Smooth muscle cell (in vitro differentiated cells): ENCODE results near the gene GADD45G. TPM values are rescaled to one million over a fixed set of nuclear protein-coding genes. Genes with fewer than 3 reads are reported as not detected.

Source experiments
- DNase-seq: peaks from one replicate; lab custom pipeline; 2025; ENCODE audit not compliant: unreplicated experiment; lab: John Stamatoyannopoulos, UW
- H2AFZ ChIP-seq: fragments of 200-600 bp; sonication (generic); 2 replicates; pipeline ENCODE4 v1.6.0; 2016; ENCODE audit warnings: antibody characterized with exemption, low read depth, mild to moderate bottlenecking
- H3F3A ChIP-seq: fragments of 200-600 bp; sonication (generic); 2 replicates; pipeline ENCODE4 v1.6.0; 2017; ENCODE audit warnings: antibody characterized with exemption, low read depth
- H3K27ac ChIP-seq: fragments of 200-600 bp; sonication (generic); 2 replicates; pipeline ENCODE4 v1.5.1; 2016; ENCODE audit warnings: low read depth, mild to moderate bottlenecking
- H3K27me3 ChIP-seq: fragments of 200-600 bp; sonication (generic); 2 replicates; pipeline ENCODE4 v1.6.1; 2016; ENCODE audit warnings: low read depth, mild to moderate bottlenecking
- H3K36me3 ChIP-seq: fragments of 200-600 bp; sonication (generic); 2 replicates; pipeline ENCODE4 v1.5.1; 2016; ENCODE audit warnings: low read depth
- H3K4me1 ChIP-seq: fragments of 200-600 bp; sonication (generic); 2 replicates; pipeline ENCODE4 v1.5.1; 2016; ENCODE audit warnings: low read depth
- H3K4me2 ChIP-seq: fragments of 200-600 bp; sonication (generic); 2 replicates; pipeline ENCODE4 v1.6.0; 2016; ENCODE audit warnings: mild to moderate bottlenecking
- H3K4me3 ChIP-seq: fragments of 200-600 bp; sonication (generic); 2 replicates; pipeline ENCODE4 v1.5.1; 2016; ENCODE audit warnings: mild to moderate bottlenecking
- H3K79me2 ChIP-seq: fragments of 200-600 bp; sonication (generic); 2 replicates; pipeline ENCODE4 v1.6.0; 2016; ENCODE audit warnings: low read depth, mild to moderate bottlenecking
- H3K9ac ChIP-seq: fragments of 200-600 bp; sonication (generic); 2 replicates; pipeline ENCODE4 v1.6.0; 2016; ENCODE audit warnings: low read depth
- H3K9me3 ChIP-seq: fragments of 200-600 bp; sonication (generic); replicated peaks from 2 replicates; pipeline ENCODE4 v1.5.1; 2016; ENCODE audit warnings: low read depth
- H4K20me1 ChIP-seq: fragments of 200-600 bp; sonication (generic); 2 replicates; pipeline ENCODE4 v1.6.0; 2016; ENCODE audit warnings: low read depth
- WGBS: methylation state at CpG from one replicate; pipeline ENCODE4 v1.1.7; 2016; ENCODE audit warnings: low lambda C conversion rate; 5-methylcytosine and 5-hydroxymethylcytosine counted together
- polyA plus RNA-seq: library from polyadenylated mRNA; unstranded; fragments of >200 nt; fragmentation: Nextera tagmentation; extraction: Ambion mirVana; gene quantifications from 2 replicates; pipeline ENCODE4 v1.2.1, GENCODE V29; 2016
- total RNA-seq: library from RNA; depleted of rRNA; stranded (reverse); fragments of >200 nt; gene quantifications from 2 replicates; pipeline ENCODE4 v1.2.3, GENCODE V29; 2014
- TF ChIP-seq, protein P1 (sequence below): fragments of 200-600 bp; sonication (generic); IDR thresholded peaks from 2 replicates; pipeline ENCODE4 v1.5.1; 2017; ENCODE audit warnings: borderline replicate concordance, mild to moderate bottlenecking, antibody characterized with exemption; ENCODE audit not compliant: insufficient read depth, poor library complexity, severe bottlenecking

The GADD45G gene
- total and polyA plus RNA-seq, 2 experiments from 2014 or later, result 6.9 to 10.7 TPM

- H4K20me1 ChIP-seq, result no peaks in the 10 kb centered on the region
- no peaks in the 10 kb centered on the region for H3F3A ChIP-seq
- no peaks in the 10 kb centered on the region for H3K27me3 ChIP-seq
- no peak overlapping the region for H2AFZ ChIP-seq
- no peak overlapping the region for H3K4me2 ChIP-seq
- DNase-seq, result no peak
- no peak overlapping the region for H3K9ac ChIP-seq
- no peaks in the 10 kb centered on the region for H3K9me3 ChIP-seq
- H3K4me1 ChIP-seq, result no peaks in the 10 kb centered on the region
- H3K79me2 ChIP-seq, result no peaks in the 10 kb centered on the region
- no peak overlapping the region for H3K4me3 ChIP-seq
- 92% methylated on average over 4 of the region's 4 CpGs for WGBS
- no peak overlapping the region for H3K27ac ChIP-seq
- TF ChIP-seq, protein P1, sequence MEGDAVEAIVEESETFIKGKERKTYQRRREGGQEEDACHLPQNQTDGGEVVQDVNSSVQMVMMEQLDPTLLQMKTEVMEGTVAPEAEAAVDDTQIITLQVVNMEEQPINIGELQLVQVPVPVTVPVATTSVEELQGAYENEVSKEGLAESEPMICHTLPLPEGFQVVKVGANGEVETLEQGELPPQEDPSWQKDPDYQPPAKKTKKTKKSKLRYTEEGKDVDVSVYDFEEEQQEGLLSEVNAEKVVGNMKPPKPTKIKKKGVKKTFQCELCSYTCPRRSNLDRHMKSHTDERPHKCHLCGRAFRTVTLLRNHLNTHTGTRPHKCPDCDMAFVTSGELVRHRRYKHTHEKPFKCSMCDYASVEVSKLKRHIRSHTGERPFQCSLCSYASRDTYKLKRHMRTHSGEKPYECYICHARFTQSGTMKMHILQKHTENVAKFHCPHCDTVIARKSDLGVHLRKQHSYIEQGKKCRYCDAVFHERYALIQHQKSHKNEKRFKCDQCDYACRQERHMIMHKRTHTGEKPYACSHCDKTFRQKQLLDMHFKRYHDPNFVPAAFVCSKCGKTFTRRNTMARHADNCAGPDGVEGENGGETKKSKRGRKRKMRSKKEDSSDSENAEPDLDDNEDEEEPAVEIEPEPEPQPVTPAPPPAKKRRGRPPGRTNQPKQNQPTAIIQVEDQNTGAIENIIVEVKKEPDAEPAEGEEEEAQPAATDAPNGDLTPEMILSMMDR, result no peak
- no peaks in the 10 kb centered on the region for H3K36me3 ChIP-seq
These were observed 16.9 kb downstream of the GADD45G start for GRCh38 chr9:89621676-89622075.

- no peak for DNase-seq
- no peaks in the 10 kb centered on the region for H3F3A ChIP-seq
- H3K36me3 ChIP-seq, result no peaks in the 10 kb centered on the region
- H3K27ac ChIP-seq, result no peak overlapping the region
- no peaks in the 10 kb centered on the region for H3K9me3 ChIP-seq
- no peak overlapping the region for H3K9ac ChIP-seq
- H4K20me1 ChIP-seq, result no peaks in the 10 kb centered on the region
- no peaks in the 10 kb centered on the region for H3K27me3 ChIP-seq
- no peaks in the 10 kb centered on the region for H3K79me2 ChIP-seq
- no peak overlapping the region for H3K4me2 ChIP-seq
- H3K4me3 ChIP-seq, result no peak overlapping the region
- 66% methylated on average over 20 of the region's 20 CpGs for WGBS
- H2AFZ ChIP-seq, result no peak overlapping the region
- TF ChIP-seq, protein P1, result no peak
- no peaks in the 10 kb centered on the region for H3K4me1 ChIP-seq
These were observed 18.4 kb downstream of the GADD45G start for GRCh38 chr9:89622933-89623861.

DNA sequence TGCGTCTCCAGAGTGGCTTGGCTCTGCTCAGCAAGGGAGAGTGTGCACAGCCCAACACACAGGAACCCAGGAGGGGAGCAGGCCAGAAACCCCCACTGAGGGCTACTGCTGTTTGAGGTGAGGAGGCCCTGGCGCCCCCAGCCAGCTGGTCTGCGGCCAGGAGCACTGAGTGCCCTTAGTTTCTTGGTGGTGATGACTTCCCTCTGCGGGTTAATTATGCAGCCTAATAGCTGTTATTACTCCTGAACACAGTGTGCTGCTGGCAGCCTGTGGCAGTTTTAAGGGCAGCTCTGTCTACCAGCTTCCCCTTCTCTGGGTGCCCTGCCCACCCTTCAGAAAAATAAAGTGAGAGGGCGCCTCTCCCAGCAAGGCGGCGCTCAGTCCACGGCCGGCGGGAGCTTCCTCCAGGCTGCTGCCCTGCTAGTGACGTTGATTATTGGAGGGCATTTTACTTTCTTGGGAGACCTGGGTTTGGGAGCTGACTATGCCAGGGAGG, 19.2 kb downstream of the GADD45G start:
- WGBS, result 94% methylated on average over 11 of the region's 11 CpGs
- no peak for DNase-seq
- Histone ChIP-seq H3K27me3 (no peaks in the 10 kb centered on the region), H3K4me1 (no peaks in the 10 kb centered on the region), H3K79me2 (no peaks in the 10 kb centered on the region), H3F3A (no peaks in the 10 kb centered on the region), H2AFZ (no peak overlapping the region), H3K9me3 (no peaks in the 10 kb centered on the region), H4K20me1 (no peaks in the 10 kb centered on the region), H3K36me3 (no peaks in the 10 kb centered on the region), H3K4me3 (no peak overlapping the region), H3K9ac (no peak overlapping the region), H3K27ac (no peak overlapping the region), H3K4me2 (no peak overlapping the region)
- TF ChIP-seq, protein P1, result no peak
